Effector memory CD4-positive, alpha-beta T cell (primary cell): ENCODE results near the gene DUSP28.

Experiments
- DNase-seq, 3 donors: peaks; one replicate each; pipeline ENCODE4 v3.0.0-alpha.2; 2020
- H3K27ac ChIP-seq: 2 replicates; pipeline ENCODE4 v1.7.0; 2013; ENCODE audit warnings: mild to moderate bottlenecking, low read length, moderate library complexity; ENCODE audit not compliant: insufficient read depth, poor library complexity, severe bottlenecking
- H3K27me3 ChIP-seq: replicated peaks from 2 replicates; pipeline ENCODE4 v1.7.0; 2013; ENCODE audit warnings: mild to moderate bottlenecking, low read length; ENCODE audit not compliant: insufficient read depth, control insufficient read depth, poor library complexity, severe bottlenecking
- H3K36me3 ChIP-seq: 2 replicates; pipeline ENCODE4 v1.7.0; 2013; ENCODE audit warnings: mild to moderate bottlenecking, low read length, moderate library complexity; ENCODE audit not compliant: control insufficient read depth, insufficient read depth
- H3K4me1 ChIP-seq: 2 replicates; pipeline ENCODE4 v1.7.0; 2013; ENCODE audit warnings: low read length, mild to moderate bottlenecking; ENCODE audit not compliant: control insufficient read depth, insufficient read depth, poor library complexity, severe bottlenecking
- H3K4me3 ChIP-seq: 2 replicates; pipeline ENCODE4 v1.7.0; 2013; ENCODE audit warnings: low read length, low read depth, mild to moderate bottlenecking; ENCODE audit not compliant: insufficient read depth, poor library complexity, severe bottlenecking
- H3K9me3 ChIP-seq: 2 replicates; pipeline ENCODE4 v1.7.0; 2013; ENCODE audit warnings: mild to moderate bottlenecking, low read length, moderate library complexity; ENCODE audit not compliant: control insufficient read depth

The DUSP28 gene

DNA sequence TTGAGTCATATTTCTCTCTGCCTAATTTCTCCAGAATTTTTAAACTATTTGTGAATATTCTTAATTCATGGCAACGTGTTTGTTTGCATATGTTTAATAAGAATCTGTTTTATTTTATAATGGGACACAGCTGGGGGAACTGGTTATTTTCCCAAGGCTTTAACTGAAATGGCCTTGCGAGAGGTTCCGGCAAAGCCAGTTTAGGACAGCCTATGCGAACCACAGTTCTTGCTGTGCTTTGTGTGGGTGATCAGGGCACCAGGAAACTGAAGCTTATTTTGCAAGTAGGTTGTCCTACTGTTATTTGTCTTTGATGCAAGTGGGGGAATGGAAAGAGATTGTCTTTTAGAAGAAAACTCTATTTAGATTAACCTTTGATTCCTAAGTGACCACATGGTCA is 8.9 kb upstream of the DUSP28 start:
- H3K27me3 ChIP-seq = no peaks in the 10 kb centered on the region

DNA sequence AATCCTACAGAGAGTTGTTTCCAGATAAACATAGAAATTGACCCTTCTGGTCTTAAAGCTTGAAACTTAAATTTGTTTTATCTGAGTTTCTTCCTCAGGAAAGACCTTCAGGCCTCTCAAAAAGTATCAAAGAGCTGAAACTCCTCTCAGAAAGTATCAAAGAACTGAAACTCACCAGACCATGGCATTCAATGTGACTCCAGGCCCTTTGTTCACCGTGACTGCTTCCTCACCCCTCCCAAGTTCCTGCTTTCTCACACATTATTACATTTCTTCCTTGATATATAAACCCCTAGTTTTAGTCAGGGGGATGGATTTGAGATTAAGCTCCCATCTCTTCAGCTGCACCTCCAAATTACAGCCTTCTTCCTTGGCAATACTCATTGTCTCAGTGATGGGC is 8.3 kb upstream of the DUSP28 start:
- Histone ChIP-seq H3K9me3 (no peaks in the 10 kb centered on the region), H3K36me3 (peaks cover 34% of the 10 kb centered on the region), H3K27ac (no peak overlapping the region), H3K4me3 (no peak overlapping the region), H3K27me3 (no peaks in the 10 kb centered on the region), H3K4me1 (peaks cover under 1% of the 10 kb centered on the region)
- no peak for DNase-seq

More for the DNA sequence above, 8.9 kb upstream of the DUSP28 start:
- DNase-seq = no peak
- no peak overlapping the region for H3K4me3 ChIP-seq
- peaks cover 34% of the 10 kb centered on the region for H3K36me3 ChIP-seq
- no peaks in the 10 kb centered on the region for H3K9me3 ChIP-seq
- no peak overlapping the region for H3K27ac ChIP-seq
- no peaks in the 10 kb centered on the region for H3K4me1 ChIP-seq

DNA sequence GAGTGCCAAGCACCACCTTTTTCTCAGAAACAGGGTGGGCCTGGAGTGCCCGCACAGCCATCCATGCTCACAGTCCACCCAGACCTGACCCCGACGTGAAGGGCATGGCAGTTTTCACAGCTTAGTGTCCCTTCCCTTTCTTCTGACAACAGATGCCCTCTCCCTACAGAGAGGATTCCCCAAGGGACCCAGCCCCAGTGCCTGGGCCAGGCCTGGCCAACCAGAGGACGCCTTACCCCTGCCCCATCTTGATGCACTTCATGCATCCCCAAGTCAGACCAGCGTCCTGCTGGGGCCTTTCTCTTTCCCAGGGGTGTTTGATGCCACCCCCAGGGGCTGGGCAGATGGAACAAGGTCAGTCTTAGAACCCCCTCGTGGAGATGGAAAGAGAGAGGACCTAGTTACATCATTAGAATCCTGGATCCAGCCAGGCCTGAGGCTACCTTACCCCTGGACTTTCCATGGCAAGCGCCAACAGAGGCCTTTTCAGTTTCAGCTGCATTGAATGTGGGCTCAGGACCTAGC is 6.1 kb upstream of the DUSP28 start:
- Histone ChIP-seq H3K27me3 (no peaks in the 10 kb centered on the region), H3K9me3 (no peaks in the 10 kb centered on the region), H3K27ac (no peak overlapping the region), H3K4me1 (peaks cover 16% of the 10 kb centered on the region), H3K36me3 (peaks cover 34% of the 10 kb centered on the region), H3K4me3 (no peak overlapping the region)
- DNase-seq = no peak

DNA sequence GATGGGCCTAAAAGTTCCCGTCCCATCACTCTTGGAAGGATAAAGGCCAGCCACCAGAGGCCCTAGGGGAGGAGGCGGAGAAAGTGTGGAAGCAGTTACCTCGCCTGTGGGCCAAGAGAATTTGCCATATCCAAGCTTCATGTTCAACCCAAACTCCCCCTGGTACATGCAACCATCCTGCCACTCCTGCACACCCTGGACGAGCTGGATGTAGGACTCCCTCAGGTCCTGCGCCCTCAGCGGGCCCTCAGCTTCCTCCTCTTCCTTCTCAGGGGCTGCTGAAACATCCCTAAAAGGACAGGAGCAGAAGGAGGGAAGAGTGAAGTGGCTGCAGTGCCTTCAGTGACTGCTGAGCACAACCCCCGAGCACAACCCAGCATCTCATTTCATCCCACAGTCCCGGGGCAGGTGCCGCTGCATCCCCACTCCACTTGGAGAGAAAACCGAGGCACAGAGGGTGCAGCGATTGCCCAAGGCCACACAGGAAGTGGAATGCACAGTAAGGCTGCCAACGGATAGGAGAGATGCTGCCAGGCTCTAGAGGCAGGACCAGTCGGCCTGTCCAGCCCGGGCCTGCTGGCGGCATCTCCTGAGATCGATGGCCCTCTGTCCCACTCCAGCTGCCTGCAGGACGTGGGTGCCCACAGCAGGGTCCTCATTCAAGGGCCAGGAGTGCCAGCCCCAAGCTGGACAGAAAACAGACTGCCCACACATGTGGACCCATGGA is 5.2 kb upstream of the DUSP28 start:
- no peak for DNase-seq
- H3K4me3 ChIP-seq = no peak overlapping the region
- no peak overlapping the region for H3K27ac ChIP-seq
- peaks cover 25% of the 10 kb centered on the region for H3K4me1 ChIP-seq
- no peaks in the 10 kb centered on the region for H3K27me3 ChIP-seq
- H3K36me3 ChIP-seq = peaks cover 34% of the 10 kb centered on the region
- no peaks in the 10 kb centered on the region for H3K9me3 ChIP-seq

DNA sequence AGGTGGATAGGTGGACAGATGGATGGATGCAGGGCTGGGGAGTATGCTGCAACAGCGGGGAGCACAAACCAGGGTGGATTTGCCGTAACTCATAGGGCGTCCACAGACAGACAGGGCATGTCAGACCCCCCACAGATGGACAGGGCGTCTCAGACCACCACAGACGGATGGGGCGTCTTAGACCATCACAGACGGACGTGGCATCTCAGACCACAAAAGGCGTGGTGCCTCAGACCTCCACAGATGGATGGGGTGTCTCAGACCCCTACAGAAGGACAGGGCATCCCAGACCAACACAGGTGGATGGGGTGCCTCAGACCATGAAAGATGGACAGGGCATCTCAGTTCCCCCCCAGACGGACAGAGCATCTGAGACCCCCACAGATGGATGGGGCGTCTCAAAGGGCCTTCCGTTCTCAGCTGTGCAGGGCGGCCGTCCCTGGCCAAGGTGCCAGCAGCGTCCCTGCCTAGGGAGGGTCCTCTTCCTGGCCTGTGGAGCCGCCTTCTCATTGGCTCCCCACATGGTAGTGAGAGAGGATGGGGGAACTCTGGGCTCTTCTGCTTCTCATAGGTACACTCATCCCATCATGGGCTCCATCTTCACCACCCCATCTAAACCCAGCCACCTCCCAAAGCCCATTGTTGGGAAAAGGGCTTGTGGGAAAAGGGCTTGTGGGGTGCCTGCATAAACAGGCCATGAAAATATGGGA is 4.5 kb upstream of the DUSP28 start:
- Histone ChIP-seq H3K27ac (no peak overlapping the region), H3K4me1 (peaks cover 28% of the 10 kb centered on the region), H3K4me3 (no peak overlapping the region), H3K36me3 (peaks cover 34% of the 10 kb centered on the region), H3K9me3 (no peaks in the 10 kb centered on the region), H3K27me3 (no peaks in the 10 kb centered on the region)
- DNase-seq = no peak

DNA sequence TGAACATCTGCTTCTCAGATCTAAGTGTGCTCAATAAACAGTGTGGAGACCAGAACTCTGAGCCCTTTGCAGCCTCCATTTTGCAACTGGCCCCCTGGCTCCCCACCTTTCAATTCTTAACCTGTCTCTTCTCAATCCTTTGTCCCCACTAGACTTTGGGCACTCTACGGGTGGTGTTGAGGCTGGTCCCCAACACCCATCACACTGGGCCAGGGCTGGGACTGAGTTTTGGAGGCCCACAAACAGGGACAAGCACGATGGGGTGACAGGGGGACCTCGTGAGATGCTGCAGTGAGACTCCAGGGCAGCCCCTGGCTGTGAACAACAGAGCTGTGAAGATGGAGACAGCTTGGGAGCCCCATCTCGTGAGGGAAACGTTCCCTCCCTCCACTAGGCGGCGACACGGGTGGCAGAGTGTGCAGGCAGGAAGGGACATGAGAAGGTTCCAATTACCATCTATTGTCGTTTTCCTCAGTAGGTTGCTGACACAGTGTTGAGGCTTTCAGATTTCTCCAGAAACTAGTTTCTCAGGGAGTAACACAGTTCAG is 3.5 kb upstream of the DUSP28 start:
- Histone ChIP-seq H3K36me3 (peaks cover 29% of the 10 kb centered on the region), H3K4me3 (no peak overlapping the region), H3K4me1 (peaks cover 33% of the 10 kb centered on the region), H3K27ac (no peak overlapping the region), H3K27me3 (no peaks in the 10 kb centered on the region), H3K9me3 (no peaks in the 10 kb centered on the region)
- peak; percentile 50 to 59 (median 55) for DNase-seq

DNA sequence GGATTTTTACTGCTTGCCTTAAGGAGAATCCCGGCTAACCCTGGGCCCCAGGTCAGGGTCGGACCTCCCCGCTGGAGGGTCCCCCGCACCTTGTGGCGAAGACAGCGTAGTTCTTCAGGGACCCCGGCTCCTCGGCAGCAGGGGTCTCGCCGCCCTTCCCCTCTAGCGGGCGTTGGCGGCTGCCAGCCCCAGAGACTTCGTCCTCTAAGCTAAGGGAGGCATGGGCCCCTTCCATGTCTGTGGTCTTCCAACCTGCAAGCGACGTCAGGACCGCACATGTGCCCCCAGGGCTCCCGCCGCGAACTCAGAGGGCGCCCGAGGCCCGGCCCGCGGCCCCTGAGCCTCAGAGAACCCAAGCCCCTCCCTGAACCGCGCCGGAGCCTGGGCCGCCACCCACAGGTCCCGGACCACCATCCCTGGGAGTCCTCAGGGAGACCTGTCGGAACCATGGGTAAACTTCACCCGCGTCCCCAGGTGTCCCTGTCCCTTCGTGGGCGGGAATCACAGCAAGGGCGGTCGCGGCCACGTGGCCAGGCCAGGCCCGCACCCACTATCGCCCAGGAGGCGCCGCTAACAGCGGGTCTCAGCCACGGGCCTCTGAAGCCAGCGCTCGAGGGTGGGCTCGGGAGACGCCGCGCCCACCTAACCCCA is 2.9 kb upstream of the DUSP28 start:
- Histone ChIP-seq H3K27me3 (no peaks in the 10 kb centered on the region), H3K4me1 (peaks cover 38% of the 10 kb centered on the region), H3K27ac (no peak overlapping the region), H3K36me3 (peaks cover 24% of the 10 kb centered on the region), H3K9me3 (no peaks in the 10 kb centered on the region), H3K4me3 (peak overlapping the region; percentile 39)
- DNase-seq = no peak

DNA sequence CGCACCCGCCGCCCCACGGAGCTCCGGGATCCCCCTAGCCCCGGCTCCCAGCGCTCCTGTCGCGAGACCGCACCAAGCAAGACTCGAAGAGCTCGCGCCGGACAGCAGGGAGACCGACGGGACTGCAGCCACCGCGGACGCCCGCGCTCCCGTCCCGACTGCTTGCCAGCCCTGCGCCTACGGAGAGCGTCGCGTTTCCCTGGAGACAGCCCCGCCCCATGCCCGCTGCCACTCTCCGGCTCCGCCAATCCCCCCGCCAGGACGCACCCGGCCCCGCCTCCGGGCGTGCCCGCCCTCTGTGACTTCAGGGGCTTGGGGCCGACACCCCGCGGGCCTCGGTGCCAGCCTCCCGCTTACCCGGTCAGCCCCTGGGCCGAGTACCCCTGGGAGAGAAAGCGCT is 2.3 kb upstream of the DUSP28 start, which contains the start of gene ANKMY1:
ANKMY1 (minus strand) TSS at position 181 of the 400 bp plus-strand sequence. CDS start 653 bp downstream, outside the sequence.
- no peaks in the 10 kb centered on the region for H3K27me3 ChIP-seq
- peaks cover 44% of the 10 kb centered on the region for H3K4me1 ChIP-seq
- peaks cover 21% of the 10 kb centered on the region for H3K36me3 ChIP-seq
- peak within 1 kb of the TSS; percentile 39 for H3K4me3 ChIP-seq
- no peak within 1 kb of the TSS for H3K27ac ChIP-seq
- DNase-seq = peak in 1 of 3 donors; percentile 45
- no peaks in the 10 kb centered on the region for H3K9me3 ChIP-seq

DNA sequence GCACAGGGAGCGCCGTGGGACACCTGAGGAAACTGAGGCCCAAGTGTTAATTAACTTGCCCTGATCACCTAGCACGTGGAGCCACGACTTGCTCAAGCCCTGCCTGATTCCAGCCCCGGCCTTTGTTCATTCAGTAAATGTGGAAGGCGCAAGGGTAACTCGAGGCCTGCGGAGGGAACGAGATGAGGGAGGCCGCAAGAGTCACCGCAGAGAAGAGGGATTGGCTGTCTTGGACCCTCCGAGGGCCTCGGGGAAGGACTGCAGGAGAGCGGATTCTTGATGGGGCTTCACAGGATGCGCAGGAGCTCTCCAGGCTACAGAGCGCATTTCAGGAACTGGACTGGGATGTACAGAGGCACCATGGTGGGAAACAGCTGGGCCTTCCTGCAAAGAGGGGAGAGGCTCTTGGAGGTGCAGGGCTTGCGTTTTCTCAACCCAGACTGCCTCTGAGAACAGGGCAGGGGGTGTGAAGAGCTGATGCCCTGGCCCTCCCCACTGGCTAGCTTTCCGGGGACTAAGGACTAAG is 1.9 kb upstream of the DUSP28 start:
- Histone ChIP-seq H3K27ac (no peak overlapping the region), H3K36me3 (peaks cover 16% of the 10 kb centered on the region), H3K27me3 (no peaks in the 10 kb centered on the region), H3K4me1 (peaks cover 47% of the 10 kb centered on the region), H3K9me3 (no peaks in the 10 kb centered on the region), H3K4me3 (peak overlapping the region; percentile 39)
- no peak for DNase-seq
